DND-41 (cell line): ENCODE results near the gene LILRB4.
"Not testable (repeated sequence)": the region's sequence is repeated elsewhere in the genome, so short reads cannot be mapped to it uniquely, and the experiment has no call there.

Source experiments
- EZH2 ChIP-seq: IDR thresholded peaks from 3 replicates; pipeline ENCODE4 v1.6.1; 2012; ENCODE audit warnings: borderline replicate concordance, low read depth, mild to moderate bottlenecking, moderate library complexity, low read length, inconsistent platforms; ENCODE audit not compliant: severe bottlenecking
- TF ChIP-seq, protein P1 (sequence below): IDR thresholded peaks from 2 replicates; pipeline ENCODE4 v1.5.1; 2012; ENCODE audit warnings: borderline replicate concordance, low read length, moderate library complexity, mild to moderate bottlenecking; ENCODE audit not compliant: poor library complexity, severe bottlenecking; ENCODE audit errors: extremely low read depth

DNA sequence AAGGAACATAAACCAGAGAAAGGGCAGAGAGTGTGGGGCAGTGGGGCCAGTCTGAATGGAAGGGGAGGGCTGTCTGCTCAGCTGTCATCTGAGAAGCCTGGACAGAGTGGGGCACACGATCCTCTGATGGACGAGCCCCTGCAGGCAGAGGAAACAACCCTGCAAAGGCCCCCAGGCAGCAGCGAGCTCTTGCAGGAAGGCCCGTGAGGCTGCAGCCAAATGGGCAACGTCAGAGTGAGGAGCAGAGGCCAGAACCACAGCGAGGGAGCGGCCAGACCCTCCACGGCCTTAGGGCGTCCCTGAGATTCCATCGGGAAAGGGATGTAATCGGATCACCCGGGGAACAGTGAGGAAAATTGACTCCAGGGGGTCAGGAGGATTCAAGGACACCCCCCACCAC, 26.7 kb upstream of the LILRB4 start:
- TF ChIP-seq, protein P1, sequence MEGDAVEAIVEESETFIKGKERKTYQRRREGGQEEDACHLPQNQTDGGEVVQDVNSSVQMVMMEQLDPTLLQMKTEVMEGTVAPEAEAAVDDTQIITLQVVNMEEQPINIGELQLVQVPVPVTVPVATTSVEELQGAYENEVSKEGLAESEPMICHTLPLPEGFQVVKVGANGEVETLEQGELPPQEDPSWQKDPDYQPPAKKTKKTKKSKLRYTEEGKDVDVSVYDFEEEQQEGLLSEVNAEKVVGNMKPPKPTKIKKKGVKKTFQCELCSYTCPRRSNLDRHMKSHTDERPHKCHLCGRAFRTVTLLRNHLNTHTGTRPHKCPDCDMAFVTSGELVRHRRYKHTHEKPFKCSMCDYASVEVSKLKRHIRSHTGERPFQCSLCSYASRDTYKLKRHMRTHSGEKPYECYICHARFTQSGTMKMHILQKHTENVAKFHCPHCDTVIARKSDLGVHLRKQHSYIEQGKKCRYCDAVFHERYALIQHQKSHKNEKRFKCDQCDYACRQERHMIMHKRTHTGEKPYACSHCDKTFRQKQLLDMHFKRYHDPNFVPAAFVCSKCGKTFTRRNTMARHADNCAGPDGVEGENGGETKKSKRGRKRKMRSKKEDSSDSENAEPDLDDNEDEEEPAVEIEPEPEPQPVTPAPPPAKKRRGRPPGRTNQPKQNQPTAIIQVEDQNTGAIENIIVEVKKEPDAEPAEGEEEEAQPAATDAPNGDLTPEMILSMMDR, result not testable (repeated sequence)
- TF ChIP-seq EZH2, result not testable (repeated sequence)
